Right lung (tissue), 5 donors: Measurements from ENCODE around the gene CPA4. TPM values are rescaled to one million over a fixed set of nuclear protein-coding genes. Genes with fewer than 3 reads are reported as not detected.

Experiments
- DNase-seq, 2 donors: peaks; one replicate each; pipeline ENCODE4 v3.0.0-alpha.2; 2013
- polyA plus RNA-seq, 5 donors: library from polyadenylated mRNA; unstranded; fragments of 120-200 nt; gene quantifications; one replicate each; pipeline versions ENCODE4 v1.2.1 to v1.2.3, GENCODE V29; 2013; ENCODE audit warnings: inconsistent platforms in 1 of 5, low replicate concordance in 1 of 5; ENCODE audit not compliant: insufficient read length in 5 of 5, insufficient read depth in 1 of 5

CPA4 gene
- polyA plus RNA-seq, 5 donors = 0.26 to 0.81 (median 0.45) TPM

GRCh38 chr7:130274296-130274695, 18.7 kb upstream of the CPA4 start:
- DNase-seq = no peak

GRCh38 chr7:130274983-130275591, 17.9 kb upstream of the CPA4 start:
- no peak for DNase-seq

- DNase-seq = no peak
Observed at GRCh38 chr7:130275826-130276297, 17.1 kb upstream of the CPA4 start.

GRCh38 chr7:130276796-130277762, 15.9 kb upstream of the CPA4 start:
- no peak for DNase-seq

- peak; percentile 70 to 71 for DNase-seq
Observed at GRCh38 chr7:130277763-130278643, 15.0 kb upstream of the CPA4 start.

- peak; percentile 73 to 77 for DNase-seq
Observed at GRCh38 chr7:130278860-130279259, 14.1 kb upstream of the CPA4 start.

- DNase-seq = no peak
Observed at GRCh38 chr7:130279286-130279685, 13.7 kb upstream of the CPA4 start.

- DNase-seq = no peak
Observed at GRCh38 chr7:130279906-130280305, 13.1 kb upstream of the CPA4 start.

- no peak for DNase-seq
Observed at GRCh38 chr7:130281260-130281659, 11.7 kb upstream of the CPA4 start.

GRCh38 chr7:130286881-130287280, 6.1 kb upstream of the CPA4 start:
- no peak for DNase-seq

- DNase-seq = no peak
Observed at GRCh38 chr7:130288168-130288567, 4.8 kb upstream of the CPA4 start.

GRCh38 chr7:130288829-130289228, 4.1 kb upstream of the CPA4 start:
- DNase-seq = no peak

GRCh38 chr7:130289478-130289877, 3.5 kb upstream of the CPA4 start:
- DNase-seq = no peak

GRCh38 chr7:130290745-130291144, 2.2 kb upstream of the CPA4 start:
- no peak for DNase-seq

- no peak for DNase-seq
Observed at GRCh38 chr7:130293521-130293920, 560 bp downstream of the CPA4 start.

- DNase-seq = no peak
Observed at GRCh38 chr7:130294314-130294713, 1.4 kb downstream of the CPA4 start.

- no peak for DNase-seq
Observed at GRCh38 chr7:130296221-130296951, 3.4 kb downstream of the CPA4 start.

- no peak for DNase-seq
Observed at GRCh38 chr7:130297628-130298543, 4.9 kb downstream of the CPA4 start.

GRCh38 chr7:130298544-130299326, 5.8 kb downstream of the CPA4 start:
- DNase-seq = no peak
